T-helper 2 cell treated with Interferon-gamma antibody and Interleukin-4, amounts not matched to agents 100 ng/mL and 5 ng/mL, for 36 hours (primary cell): ENCODE results near the gene SLC27A1. TPM values are rescaled to one million over a fixed set of nuclear protein-coding genes. Genes with fewer than 3 reads are reported as not detected.
"Not testable (repeated sequence)": the region's sequence is repeated elsewhere in the genome, so short reads cannot be mapped to it uniquely, and the experiment has no call there.

ENCODE experiments used
- intact Hi-C: fragments of 100-400 bp; cut with micrococcal nuclease; formaldehyde crosslinking; loops from one replicate; pipeline ENCODE4 v1.15.1; 2023
- total RNA-seq: library from RNA; stranded (reverse); gene quantifications from 2 replicates; pipeline ENCODE4 v1.2.3, GENCODE V29; 2022

Gene SLC27A1
- total RNA-seq, 1 donor from 2014 or later, result 1.7 TPM

DNA sequence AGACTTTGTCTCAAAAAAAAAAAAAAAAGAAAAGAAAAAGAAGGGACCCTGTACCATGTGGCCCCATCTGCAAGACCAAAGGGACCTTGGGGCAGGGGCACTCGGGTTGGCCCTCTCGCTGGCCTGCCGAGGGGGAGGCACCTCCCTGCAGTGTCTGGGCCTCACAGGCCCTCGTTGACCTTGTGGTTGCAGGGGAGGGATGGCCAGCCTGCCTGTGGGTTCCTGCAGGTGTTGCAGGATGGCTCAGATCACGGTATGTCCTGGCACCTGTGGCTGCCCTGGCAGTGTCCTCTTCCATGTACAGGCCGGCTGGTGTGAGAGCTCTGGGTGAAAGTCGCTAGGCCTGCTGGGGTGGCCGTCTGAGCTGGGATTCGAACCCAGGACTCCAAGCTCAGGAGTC, 36.4 kb downstream of the SLC27A1 start:
- intact Hi-C loops, result no loop called here

DNA sequence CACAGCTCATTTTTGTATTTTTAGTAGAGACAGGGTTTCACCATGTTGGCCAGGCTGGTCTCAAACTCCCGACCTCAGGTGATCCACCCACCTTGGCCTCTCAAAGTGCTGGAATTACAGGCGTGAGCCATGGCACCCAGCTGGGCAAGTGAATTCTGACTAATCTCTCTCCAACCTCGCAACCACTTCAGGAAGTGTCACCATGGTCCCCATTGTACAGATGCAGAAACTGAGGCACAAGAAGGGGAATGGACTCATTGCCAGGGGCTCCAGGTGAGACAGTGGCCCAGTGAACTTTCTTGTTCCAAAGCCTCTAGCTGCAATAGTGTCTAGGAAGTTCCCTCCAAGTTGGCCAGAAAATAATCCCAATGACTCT, 38.2 kb downstream of the SLC27A1 start:
- intact Hi-C loops, result not testable (repeated sequence)

DNA sequence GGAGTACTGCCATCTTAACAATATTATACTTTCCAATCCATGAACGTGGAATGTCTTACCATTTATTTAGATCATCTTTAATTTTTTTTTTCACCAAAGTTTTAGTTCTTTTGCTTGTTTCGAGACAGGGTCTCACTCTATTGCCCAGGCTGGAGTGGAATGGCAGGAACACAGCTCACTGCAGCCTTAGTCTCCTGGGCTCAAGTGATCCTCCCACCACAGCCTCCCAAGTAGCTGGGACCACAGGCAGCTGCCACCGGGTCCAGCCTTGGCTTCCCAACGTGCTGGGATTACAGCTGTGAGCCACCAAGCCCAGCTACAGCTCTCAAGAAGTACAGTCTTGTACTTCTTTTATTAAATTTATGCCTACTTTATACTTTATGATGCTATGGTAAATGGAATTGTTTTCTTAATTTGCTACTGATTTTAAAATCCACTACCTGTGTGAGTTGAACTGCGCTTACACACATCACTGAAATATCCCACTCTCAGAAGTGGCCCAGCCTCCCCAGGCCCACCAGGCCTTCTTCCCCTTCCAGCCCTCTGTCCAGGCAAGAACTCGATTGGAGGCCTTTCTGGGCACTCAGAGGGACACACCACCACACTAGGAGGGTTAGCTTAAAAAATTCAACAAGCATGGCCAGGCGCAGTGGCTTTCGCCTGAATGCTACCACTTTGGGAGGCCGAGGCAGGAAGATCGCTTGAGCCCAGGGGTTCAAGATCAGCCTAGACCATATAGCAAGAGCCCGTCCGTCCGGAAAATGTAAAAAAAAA, 40.1 kb downstream of the SLC27A1 start:
- intact Hi-C loops, result loop anchor here (5.0 kb wide), 2 partner anchors 173 to 347 kb away; partner anchors contain the start of genes GTPBP3 and RPL18A

DNA sequence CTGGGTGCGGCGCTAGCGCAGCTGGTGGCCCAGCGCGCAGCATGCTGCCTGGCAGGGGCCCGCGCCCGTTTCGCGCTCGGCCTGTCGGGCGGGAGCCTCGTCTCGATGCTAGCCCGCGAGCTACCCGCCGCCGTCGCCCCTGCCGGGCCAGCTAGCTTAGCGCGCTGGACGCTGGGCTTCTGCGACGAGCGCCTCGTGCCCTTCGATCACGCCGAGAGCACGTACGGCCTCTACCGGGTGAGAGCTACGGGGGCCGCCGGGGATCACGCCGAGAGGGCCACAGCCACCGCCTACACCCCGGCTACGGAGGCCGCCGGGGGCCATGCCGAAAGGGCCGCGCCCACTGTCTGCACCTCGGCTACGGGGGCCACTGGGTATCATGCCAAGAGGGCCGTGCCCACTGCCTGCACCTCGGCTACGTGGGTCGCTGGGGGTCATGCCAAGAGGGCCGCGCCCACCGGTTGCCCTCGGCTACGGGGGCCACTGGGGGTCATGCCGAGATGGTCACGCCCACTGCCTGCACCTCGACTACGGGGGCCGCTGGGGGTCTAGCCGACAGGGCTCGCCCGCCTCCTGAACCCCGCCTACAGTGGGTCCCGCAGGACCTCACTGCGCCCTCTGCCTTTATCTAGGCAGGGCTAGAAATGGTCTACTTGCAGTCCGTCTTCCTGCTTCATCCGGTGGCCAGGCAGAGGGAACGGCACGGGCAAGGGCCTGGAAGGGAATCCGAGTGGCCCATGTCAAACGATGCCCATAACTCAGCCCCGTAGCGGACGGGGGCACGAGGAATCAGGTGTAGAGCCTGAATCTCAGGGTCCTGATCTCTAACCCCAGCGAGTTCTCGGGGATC, 41.6 kb downstream of the SLC27A1 start:
- intact Hi-C loops, result loop anchor here (1.0 to 5.0 kb wide), 6 partner anchors 20 to 345 kb away; partner anchors contain the start of genes BABAM1, COLGALT1, GTPBP3 and RPL18A

DNA sequence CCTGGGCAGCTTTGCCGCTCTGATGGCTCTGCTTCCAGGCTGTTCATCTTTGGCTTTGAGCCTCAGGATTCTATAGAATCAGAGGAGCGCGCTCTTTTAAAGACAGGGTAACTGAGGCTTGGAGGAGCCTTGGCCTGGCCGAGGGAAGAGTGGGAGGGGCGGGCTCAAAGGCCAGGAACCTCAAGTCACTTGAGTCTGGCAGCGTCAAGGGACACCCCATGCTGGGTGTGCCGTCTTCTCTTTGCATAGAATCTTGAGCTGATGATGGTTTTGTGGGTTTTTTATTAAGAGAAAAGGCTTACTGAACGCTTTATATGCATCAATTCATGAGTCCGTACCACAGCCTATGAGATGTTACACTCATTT, 42.2 kb downstream of the SLC27A1 start:
- intact Hi-C loops, result loop anchor here (1.0 to 5.0 kb wide), 4 partner anchors 43 to 345 kb away; partner anchors contain the start of genes COLGALT1, GTPBP3 and RPL18A

DNA sequence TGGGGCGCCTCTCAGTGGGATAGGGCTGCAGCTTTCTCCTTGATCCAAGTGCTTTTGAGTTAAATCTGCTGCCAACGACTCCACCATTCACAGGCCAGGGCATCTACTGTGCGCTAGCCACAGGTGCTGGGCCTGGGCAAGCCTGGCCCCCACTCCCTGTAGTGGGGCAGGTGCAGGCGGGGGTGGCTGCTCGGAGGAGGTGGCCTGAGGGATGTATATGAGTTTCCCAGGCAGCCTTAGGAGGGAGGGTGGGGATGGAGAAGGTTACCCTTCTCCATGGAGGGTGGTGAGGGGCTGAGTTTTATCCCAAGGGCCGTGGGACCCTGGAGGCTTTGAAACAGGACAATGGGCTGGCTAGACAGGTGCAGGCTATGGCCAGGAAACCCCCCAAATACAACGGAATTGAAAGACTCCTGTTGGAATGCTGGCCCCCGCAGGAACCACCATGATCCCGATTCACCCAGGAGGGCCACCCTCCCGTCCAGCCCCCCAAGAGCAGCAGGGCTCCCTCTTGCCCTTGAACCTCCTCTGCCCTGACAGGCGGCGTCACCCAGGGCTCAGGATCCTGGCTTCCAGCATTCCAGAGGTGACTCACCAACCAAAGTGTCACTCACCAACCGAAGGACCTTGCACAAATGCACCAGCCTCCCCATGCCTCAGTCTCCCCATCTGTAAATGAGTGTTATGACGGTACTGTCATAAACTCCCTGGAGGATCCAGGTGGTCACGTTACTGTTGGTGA, 45.3 kb downstream of the SLC27A1 start:
- intact Hi-C loops, result no loop called here

DNA sequence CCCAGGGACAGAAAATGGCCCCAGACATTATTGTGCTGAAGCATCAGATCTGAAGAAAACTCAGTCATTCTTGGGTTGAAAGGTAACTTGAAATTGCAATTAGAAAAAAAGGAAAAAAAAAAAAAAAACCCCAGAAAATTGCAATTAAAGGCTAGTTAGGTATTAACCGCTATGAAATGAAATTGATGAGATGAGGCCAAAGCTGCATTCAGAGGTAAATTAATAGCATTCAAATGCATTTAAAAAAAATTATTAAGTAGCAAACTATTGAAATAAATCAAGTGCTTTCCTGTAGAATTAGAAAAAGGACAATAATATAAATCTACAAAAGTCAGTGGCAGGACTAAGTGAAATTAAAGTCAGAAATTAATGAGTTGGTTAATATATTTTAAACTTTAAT, 47.6 kb downstream of the SLC27A1 start:
- intact Hi-C loops, result no loop called here

DNA sequence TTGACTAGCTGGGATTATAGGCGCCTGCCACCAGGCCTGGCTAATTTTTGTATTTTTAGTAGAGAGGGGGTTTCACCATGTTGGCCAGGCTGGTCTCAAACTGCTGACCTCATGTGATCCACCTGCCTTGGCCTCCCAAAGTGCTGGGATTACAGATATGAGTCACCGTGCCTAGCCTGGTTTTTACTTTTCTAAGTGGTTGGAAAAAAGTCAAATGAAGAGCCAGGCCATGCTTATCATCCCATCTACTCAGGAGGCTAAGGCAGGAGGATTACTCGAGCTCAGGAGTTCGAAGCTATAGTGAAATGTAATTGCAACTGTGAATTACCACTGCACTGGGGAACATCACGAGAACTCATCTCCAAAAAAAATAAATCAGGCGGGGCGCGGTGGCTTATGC, 48.3 kb downstream of the SLC27A1 start:
- intact Hi-C loops, result not testable (repeated sequence)

DNA sequence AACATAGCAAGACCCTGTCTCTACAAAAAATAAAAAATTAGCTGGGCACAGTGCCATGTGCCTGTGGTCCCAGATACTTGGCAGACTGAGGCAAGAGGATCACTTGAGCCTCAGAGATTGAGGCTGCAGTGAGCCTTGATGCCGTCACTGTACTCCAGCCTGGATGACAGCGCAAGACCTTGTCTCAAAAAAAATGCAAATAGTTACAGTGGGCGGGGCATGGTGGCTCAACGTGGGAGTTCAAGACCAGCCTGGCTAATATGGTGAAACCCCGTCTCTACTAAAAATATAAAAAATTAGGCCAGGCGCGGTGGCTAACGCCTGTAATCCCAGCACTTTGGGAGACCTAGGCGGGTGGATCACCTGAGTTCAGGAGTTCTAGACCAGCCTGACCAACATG, 49.6 kb downstream of the SLC27A1 start:
- intact Hi-C loops, result no loop called here

DNA sequence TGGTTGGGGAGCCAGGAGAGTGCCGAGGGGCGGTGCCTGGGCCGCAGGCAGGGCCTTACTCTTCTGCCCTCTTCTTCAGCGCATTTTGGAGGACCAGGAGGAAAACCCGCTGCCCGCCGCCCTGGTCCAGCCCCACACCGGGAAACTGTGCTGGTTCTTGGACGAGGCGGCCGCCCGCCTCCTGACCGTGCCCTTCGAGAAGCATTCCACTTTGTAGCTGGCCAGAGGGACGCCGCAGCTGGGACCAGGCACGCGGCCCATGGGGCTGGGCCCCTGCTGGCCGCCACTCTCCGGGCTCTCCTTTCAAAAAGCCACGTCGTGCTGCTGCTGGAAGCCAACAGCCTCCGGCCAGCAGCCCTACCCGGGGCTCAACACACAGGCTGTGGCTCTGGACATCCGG, 50.5 kb downstream of the SLC27A1 start:
- intact Hi-C loops, result no loop called here

DNA sequence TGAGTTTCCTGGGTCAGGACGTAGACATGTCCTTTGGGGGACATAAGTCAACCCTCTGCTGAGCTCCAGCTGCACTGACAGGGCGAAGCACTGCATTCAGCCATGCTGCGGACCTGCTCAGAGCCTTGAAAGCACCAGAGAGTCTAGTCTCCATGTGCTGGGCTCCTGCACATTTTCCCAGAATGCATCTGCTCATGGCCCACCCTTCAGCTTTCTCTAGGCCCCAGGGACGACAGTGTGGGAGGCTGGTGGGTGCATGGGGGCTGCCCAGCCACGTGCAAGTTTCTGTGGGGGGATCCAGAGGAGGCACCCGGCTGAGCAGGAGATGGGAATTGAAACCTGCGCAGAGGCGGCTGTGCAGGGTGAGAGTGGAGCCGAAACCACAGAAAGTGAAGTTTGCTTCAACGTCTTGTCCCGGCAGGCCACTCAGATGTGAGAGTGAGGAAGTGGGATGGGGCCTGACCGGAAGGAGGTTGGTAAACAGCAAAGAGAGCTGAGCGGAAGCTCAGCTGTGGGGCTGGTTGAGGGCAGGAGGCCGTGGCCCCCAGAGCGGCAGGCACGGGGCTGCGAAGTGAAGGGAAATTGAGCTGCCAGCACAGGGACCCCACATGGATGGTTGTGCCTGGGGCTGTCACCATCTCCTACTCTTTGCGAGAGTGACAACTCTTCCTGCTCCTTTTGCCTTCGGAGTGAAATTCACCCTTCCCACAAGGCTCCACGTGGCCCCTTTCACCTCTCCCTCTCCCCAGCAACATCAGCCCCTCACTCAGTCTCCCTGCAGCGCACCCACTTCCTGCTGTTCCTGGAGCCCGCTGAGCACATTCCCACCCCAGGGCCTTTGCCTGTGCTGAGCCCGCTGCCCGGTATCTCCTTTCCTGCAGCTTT, 52.9 kb downstream of the SLC27A1 start:
- intact Hi-C loops, result no loop called here

DNA sequence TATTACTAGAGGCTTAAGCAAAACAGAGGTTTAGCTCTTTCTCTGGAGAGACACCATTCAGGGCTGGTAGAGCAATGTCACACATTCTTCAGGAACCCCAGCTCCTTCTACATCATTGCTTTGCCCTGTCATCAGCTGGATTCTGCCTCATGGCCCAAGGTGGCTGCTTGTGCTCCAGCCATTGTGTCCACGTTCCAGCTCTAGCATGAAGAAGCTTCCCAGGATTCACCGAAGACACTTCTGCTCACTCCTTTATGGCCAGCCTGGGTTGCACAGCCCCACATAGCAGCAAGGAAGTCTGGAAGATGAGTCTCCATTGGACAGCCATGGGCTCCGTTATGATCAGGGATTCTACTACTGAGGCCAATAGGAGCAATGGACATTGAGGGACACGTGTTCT, 54.3 kb downstream of the SLC27A1 start:
- intact Hi-C loops, result no loop called here

DNA sequence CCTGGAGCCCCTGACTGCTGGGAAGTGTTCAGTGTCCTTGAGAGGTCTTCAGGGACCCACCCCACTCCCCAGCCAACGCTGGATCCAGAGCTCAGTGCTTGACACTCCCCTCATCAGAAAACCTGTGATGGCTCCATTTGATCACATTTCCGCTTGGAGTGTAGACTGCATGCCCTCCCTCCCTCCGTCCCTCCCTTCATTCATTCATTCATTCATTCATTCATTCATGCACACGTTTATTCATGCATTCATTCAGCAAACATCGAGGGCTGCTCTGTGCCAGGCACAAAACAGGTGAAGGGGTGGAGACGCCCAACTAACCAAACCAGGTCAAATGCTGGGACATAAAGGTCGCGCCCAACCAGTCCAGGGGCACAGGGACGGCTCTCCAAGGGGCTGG, 54.8 kb downstream of the SLC27A1 start:
- intact Hi-C loops, result no loop called here

DNA sequence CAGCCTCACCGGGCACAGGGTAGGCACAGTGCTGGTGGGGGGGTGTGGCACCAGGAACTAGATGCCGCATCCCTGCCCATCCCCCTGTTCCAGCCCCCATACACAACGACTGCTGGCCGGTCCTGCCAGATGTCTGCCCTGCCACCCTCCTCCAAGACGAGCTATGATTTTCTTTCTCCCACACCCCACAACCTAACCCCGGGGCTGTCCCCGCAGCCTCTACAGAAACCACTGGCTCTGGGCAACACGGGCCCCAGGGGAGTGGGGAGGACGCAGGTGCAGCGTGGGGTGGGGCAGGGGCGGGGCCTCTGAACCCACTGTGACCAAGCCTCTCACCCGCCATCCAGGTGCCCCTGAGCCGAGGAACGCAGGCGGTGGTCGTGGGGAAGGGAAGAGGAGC, 56.6 kb downstream of the SLC27A1 start:
- intact Hi-C loops, result no loop called here

DNA sequence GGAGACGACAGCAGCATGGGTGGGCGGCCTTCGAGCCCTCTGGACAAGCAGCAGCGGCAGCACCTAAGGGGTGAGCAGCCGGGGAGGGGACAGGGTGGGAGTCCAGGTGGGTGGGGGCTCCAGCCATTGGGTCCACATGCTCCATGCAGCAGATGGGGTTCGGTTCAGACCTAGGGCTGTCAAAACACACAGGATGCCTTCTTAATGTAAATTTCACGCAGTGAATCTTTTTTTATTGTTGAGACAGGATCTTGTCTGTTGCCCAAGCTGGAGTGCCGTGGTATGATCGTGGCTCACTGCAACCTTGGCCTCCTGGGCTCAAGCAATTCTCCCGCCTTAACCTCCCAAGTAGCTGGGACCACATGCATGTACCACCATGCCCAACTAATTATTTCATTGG, 57.0 kb downstream of the SLC27A1 start:
- intact Hi-C loops, result no loop called here

DNA sequence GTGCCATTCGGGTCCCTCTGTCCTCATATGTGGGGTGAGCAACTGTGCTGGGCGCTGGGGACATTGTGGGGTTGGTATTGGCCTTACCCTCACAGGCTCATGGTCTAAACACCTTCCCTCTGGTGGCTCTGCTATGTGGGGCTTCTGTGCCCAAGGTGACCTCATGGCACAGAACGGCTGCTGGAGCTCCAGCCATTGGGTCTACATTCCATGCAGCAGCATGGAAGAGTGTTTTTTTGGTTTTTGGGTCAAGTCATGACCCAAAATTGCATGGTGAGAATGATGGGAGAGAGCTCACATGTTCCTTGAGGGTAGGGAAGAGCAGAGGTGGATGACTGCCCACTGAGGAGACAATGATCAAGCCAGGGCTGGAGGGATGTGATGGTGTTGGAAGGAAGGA, 58.3 kb downstream of the SLC27A1 start:
- intact Hi-C loops, result no loop called here

DNA sequence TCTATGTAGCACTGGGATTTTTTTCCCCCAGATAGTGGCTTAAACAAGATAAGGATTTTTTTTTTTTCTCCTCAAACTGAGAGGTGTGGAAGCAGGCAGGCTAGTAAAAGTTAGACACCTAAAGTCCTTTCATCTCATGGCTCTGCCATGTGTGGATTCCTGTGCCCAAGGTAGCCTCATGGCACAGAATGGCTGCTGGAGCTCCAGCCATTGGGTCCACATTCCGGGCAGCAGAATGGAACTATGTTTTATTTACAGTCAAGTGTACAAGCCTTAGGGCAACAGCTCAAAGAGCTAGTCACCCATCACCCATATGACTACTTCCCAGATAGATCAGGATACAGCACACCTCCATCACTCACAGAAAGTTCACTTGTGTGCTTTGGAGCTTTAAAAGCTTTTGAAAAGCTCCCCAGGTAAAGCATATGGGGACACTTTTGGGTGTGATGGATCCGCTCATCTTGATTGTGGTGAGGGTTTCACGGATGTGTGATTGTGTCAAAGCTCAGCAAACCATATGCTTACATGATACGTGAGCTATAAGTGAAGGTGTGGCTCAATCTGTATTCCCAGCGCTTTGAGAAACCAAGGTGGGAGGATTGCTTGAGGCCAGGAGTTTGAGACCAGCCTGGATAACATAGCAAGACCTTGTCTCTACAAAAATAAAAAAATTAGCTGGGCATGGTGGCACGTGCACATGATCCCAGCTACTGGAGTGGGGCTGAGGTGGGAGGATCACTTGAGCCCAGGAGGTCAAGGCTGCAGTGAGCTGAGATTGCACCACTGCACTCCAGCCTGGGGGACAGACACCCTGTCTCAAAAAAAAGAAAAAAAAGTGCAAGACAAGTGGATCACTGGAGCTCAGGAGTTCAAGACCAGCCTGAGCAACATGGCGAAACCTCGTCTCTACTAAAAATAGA, 59.2 kb downstream of the SLC27A1 start:
- intact Hi-C loops, result no loop called here

DNA sequence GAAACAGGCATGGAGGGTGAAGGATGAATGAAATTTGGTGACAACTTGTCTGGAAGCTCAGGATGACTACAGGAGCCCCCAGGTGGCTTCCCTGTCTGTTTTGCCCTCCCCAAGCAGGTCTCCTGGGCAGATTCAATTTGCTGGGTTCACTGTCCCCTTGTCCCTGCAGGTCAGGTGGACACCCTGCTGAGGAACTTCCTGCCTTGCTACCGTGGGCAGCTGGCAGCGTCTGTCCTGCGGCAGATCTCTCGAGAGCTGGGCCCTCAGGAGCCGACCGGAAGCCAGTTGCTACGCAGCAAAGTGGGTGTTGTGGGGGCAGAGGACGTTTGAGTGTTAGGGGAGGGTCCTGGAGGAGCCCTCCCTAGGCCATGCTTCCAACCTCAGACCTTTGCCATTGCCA, 60.3 kb downstream of the SLC27A1 start:
- intact Hi-C loops, result no loop called here

DNA sequence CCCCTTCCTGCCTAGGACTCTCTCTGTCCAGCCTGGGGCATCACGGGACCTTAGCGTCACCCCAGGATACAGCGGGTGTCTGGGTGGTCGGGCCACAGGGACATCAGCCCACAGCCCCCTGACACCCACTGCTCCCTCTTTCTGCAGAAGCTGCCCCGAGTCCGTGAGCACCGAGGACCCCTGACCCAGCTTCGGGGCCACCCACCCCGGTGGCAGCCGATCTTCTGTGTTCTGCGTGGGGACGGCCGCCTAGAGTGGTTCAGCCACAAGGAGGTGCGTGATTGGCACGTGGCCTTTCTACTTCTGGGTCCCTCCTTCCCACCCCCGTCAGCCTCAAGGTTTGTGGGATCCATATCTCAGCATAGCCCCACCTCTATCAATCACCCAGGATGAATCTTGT, 61.8 kb downstream of the SLC27A1 start:
- intact Hi-C loops, result no loop called here

DNA sequence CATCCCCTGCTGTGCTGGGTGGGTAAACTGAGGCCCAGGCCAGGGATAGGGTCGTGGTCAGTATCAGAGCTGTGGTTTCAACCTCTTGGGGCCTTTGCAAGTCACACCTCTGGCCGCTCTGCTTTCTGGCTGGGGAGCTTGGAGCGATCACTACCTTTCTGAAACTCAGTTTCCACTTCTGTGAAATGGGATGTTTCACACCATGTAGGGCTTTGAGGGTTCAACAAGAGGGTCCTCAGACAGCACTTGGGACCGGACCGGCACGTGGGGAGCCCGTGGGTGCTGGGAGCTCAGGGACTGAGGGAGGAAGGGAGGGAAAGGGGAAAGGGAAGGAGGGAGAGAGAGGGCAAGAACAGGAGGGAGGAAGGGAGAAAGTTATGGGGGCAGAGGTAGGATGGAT, 62.2 kb downstream of the SLC27A1 start:
- intact Hi-C loops, result no loop called here
